Measurements from ENCODE around the gene DNAJC7. TPM values are rescaled to one million over a fixed set of nuclear protein-coding genes. Genes with fewer than 3 reads are reported as not detected.

Gene DNAJC7
- total RNA-seq, 1 donor = 75.3 TPM

DNA sequence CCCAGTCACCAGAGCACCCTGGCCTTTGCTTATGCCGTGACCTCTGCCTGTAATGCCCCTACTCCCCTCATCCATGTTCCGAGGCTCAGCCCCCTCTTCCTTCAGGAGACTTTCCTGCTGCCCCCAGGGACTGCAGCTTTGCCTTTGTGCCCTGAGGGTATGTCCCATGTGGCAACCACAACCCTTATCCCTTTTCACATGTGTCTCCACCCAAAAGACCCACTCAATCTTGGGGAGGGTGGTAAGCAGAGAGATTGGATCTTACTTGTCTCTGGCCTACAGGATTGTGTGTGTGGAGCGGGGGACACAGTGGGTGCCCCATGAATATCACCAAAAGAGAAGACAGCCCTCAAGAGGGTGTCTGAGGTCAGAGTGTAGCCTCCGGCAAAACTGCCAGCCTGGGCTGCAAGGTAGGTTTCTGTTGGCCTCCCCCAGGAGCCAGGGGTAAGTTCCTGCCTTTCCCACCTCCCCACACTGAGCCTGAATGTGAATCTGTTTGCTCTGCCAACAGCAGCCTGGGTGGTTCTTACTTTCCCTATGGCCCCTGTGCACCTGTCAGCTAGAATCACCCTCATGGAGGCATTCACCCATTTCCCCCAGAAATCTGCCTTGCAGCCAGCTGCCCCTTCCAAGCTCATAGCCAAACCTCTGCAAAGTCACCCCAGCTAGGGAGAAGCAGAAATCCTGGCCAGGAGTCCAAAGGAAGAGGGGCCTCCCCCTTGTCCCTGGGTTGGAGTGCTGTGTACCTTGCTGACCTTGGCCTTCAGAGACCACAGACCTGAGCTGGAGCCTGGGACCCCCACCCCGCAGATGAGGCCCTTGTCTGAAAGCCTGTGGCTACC is 44.6 kb upstream of the DNAJC7 start:
- no peak overlapping the region for H3K27ac ChIP-seq (ENCODE audit: low read depth, low read length)

DNA sequence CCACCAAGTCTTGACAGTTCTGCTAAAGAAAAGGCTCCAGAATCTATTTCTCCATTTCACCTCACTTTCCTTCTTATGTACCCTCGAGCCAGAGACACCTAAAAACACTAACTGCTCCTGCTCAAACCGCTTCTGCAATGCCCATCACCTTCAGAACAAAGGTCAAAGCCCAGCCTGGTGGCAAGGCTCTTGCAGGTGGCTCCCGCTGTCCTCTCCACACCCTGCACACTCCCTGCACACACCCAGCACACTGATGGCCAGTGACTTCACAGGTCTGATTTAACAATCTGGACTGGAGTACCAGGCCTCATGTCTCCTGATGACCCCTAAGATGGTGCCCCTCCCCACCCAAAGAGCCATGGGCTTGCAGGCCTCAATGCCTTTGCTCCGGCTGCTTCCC is 43.0 kb upstream of the DNAJC7 start:
- H3K9me3 ChIP-seq (ENCODE audit: low read depth, low read length) = no peaks in the 10 kb centered on the region
- H3K79me2 ChIP-seq (ENCODE audit: insufficient read depth, low read length) = no peaks in the 10 kb centered on the region
- no peak overlapping the region for H3K27ac ChIP-seq (ENCODE audit: low read depth, low read length)
- H2AFZ ChIP-seq (ENCODE audit: low read length) = no peak overlapping the region
- no peak overlapping the region for H3K4me2 ChIP-seq (ENCODE audit: insufficient read depth, low read length)
- H3K4me3 ChIP-seq (ENCODE audit: insufficient read depth, low read length) = no peak overlapping the region
- peaks cover 6% of the 10 kb centered on the region for H3K27me3 ChIP-seq (ENCODE audit: insufficient read depth, low read length)
- H3K36me3 ChIP-seq (ENCODE audit: insufficient read depth, low read length) = no peaks in the 10 kb centered on the region
- no peaks in the 10 kb centered on the region for H3K4me1 ChIP-seq (ENCODE audit: insufficient read depth, low read length)
- peak; percentile 35 for DNase-seq (ENCODE audit: insufficient read length, low spot score, missing footprints)
- no peaks in the 10 kb centered on the region for H4K20me1 ChIP-seq (ENCODE audit: insufficient read depth, low read length)
- TF ChIP-seq, protein P1, sequence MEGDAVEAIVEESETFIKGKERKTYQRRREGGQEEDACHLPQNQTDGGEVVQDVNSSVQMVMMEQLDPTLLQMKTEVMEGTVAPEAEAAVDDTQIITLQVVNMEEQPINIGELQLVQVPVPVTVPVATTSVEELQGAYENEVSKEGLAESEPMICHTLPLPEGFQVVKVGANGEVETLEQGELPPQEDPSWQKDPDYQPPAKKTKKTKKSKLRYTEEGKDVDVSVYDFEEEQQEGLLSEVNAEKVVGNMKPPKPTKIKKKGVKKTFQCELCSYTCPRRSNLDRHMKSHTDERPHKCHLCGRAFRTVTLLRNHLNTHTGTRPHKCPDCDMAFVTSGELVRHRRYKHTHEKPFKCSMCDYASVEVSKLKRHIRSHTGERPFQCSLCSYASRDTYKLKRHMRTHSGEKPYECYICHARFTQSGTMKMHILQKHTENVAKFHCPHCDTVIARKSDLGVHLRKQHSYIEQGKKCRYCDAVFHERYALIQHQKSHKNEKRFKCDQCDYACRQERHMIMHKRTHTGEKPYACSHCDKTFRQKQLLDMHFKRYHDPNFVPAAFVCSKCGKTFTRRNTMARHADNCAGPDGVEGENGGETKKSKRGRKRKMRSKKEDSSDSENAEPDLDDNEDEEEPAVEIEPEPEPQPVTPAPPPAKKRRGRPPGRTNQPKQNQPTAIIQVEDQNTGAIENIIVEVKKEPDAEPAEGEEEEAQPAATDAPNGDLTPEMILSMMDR (IDR thresholded peaks at IDR 0.05; ENCODE audit: extremely low read depth, low read depth, low read length) = no peak

More for the DNA sequence above, 44.6 kb upstream of the DNAJC7 start:
- H3K4me2 ChIP-seq (ENCODE audit: insufficient read depth, low read length) = no peak overlapping the region
- no peaks in the 10 kb centered on the region for H3K9me3 ChIP-seq (ENCODE audit: low read depth, low read length)
- TF ChIP-seq, protein P1 (IDR thresholded peaks at IDR 0.05; ENCODE audit: extremely low read depth, low read depth, low read length) = no peak
- no peaks in the 10 kb centered on the region for H3K79me2 ChIP-seq (ENCODE audit: insufficient read depth, low read length)
- H2AFZ ChIP-seq (ENCODE audit: low read length) = no peak overlapping the region
- H4K20me1 ChIP-seq (ENCODE audit: insufficient read depth, low read length) = no peaks in the 10 kb centered on the region
- DNase-seq (ENCODE audit: insufficient read length, low spot score, missing footprints) = peak; percentile 54
- H3K27me3 ChIP-seq (ENCODE audit: insufficient read depth, low read length) = peaks cover 4% of the 10 kb centered on the region
- H3K4me3 ChIP-seq (ENCODE audit: insufficient read depth, low read length) = no peak overlapping the region
- no peaks in the 10 kb centered on the region for H3K36me3 ChIP-seq (ENCODE audit: insufficient read depth, low read length)
- no peaks in the 10 kb centered on the region for H3K4me1 ChIP-seq (ENCODE audit: insufficient read depth, low read length)

DNA sequence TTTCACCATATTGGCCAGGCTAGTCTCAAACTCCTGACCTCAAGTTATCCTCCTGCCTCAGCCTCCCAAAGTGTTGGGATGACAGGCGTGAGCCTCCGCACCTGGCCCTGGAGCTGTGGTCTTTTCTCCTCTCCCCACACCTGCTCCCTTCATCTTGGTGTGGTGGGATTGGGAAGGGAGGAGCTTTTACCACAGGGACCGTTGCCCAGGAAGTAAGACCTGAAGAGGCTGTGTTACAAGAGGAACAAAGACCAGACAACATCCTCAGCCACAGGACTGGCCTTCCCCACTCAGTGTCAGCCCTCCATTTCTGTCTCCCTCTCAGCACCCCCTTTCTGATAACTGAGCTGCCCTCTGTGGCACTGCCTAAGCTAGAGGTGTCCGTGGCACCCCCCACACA is 42.6 kb upstream of the DNAJC7 start:
- Histone ChIP-seq H3K4me3 (ENCODE audit: insufficient read depth, low read length) (no peak overlapping the region), H3K79me2 (ENCODE audit: insufficient read depth, low read length) (no peaks in the 10 kb centered on the region), H3K4me1 (ENCODE audit: insufficient read depth, low read length) (no peaks in the 10 kb centered on the region), H3K4me2 (ENCODE audit: insufficient read depth, low read length) (no peak overlapping the region), H4K20me1 (ENCODE audit: insufficient read depth, low read length) (no peaks in the 10 kb centered on the region), H3K36me3 (ENCODE audit: insufficient read depth, low read length) (no peaks in the 10 kb centered on the region), H3K27me3 (ENCODE audit: insufficient read depth, low read length) (peaks cover 11% of the 10 kb centered on the region), H3K9me3 (ENCODE audit: low read depth, low read length) (no peaks in the 10 kb centered on the region), H3K27ac (ENCODE audit: low read depth, low read length) (no peak overlapping the region), H2AFZ (ENCODE audit: low read length) (no peak overlapping the region)
- TF ChIP-seq, protein P1 (IDR thresholded peaks at IDR 0.05; ENCODE audit: extremely low read depth, low read depth, low read length) = no peak
- no peak for DNase-seq (ENCODE audit: insufficient read length, low spot score, missing footprints)

DNA sequence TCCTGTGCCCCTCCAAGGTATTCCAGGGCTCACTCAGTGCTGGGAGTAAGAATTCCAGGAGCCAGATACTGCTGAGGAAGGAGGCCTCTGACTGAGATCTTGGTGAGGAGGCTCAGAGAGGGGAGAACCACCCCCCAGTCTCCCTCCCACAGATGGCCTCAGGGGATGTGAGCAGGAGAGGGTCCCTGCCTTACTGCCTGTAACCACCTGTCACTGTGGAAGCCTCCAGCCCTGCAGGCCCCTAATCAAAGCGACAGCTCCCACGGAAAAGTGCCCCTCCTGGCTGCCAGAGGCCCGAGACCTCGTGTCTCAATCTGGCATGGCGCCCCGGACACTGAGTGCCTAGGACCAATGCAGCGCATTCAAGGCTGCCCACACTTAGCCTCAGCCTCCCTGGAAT is 40.8 kb upstream of the DNAJC7 start:
- Histone ChIP-seq H3K79me2 (ENCODE audit: insufficient read depth, low read length) (no peaks in the 10 kb centered on the region), H3K9me3 (ENCODE audit: low read depth, low read length) (no peaks in the 10 kb centered on the region), H3K27me3 (ENCODE audit: insufficient read depth, low read length) (peaks cover 23% of the 10 kb centered on the region), H2AFZ (ENCODE audit: low read length) (no peak overlapping the region), H3K4me1 (ENCODE audit: insufficient read depth, low read length) (no peaks in the 10 kb centered on the region), H3K27ac (ENCODE audit: low read depth, low read length) (no peak overlapping the region), H3K4me3 (ENCODE audit: insufficient read depth, low read length) (no peak overlapping the region), H3K36me3 (ENCODE audit: insufficient read depth, low read length) (no peaks in the 10 kb centered on the region), H3K4me2 (ENCODE audit: insufficient read depth, low read length) (no peak overlapping the region), H4K20me1 (ENCODE audit: insufficient read depth, low read length) (no peaks in the 10 kb centered on the region)
- DNase-seq (ENCODE audit: insufficient read length, low spot score, missing footprints) = no peak
- TF ChIP-seq, protein P1 (IDR thresholded peaks at IDR 0.05; ENCODE audit: extremely low read depth, low read depth, low read length) = no peak

All from osteoblast (primary cell).